Fibroblast of mammary gland (primary cell): ENCODE results near the gene BNC2.

Experiments
- DNase-seq: peaks from one replicate; pipeline ENCODE4 v3.0.0-alpha.2; 2010; ENCODE audit warnings: low read depth
- H3K4me3 ChIP-seq: 2 replicates; pipeline ENCODE4 v1.5.1; 2011; ENCODE audit warnings: low read depth, mild to moderate bottlenecking, low read length, moderate library complexity; ENCODE audit not compliant: control insufficient read depth
- TF ChIP-seq, protein P1 (sequence below): conservative IDR thresholded peaks from 2 replicates; pipeline ENCODE4 v1.5.1; 2011; ENCODE audit warnings: low read depth, low read length, inconsistent platforms; ENCODE audit not compliant: control insufficient read depth, insufficient read depth

Gene BNC2

DNA sequence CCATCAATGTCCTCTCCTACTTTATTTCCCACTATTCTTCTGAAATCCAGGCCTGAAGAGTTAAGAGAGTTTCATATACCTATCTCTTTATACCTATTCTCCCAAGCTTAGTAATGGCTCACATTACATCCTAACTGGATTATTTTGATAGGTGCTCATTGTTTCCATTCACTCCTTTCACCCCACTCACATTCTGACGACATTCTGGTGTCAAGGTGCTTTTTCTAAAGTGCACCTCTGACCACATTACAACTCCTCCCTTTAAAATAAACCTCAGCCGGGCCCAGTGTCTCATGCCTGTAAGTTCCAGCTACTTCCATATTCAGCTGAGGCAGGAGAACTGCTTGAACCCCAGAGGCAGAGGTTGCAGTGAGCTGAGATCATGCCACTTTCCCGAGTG lies 417.1 kb downstream of the BNC2 start:
- DNase-seq, result no peak
- TF ChIP-seq, protein P1, sequence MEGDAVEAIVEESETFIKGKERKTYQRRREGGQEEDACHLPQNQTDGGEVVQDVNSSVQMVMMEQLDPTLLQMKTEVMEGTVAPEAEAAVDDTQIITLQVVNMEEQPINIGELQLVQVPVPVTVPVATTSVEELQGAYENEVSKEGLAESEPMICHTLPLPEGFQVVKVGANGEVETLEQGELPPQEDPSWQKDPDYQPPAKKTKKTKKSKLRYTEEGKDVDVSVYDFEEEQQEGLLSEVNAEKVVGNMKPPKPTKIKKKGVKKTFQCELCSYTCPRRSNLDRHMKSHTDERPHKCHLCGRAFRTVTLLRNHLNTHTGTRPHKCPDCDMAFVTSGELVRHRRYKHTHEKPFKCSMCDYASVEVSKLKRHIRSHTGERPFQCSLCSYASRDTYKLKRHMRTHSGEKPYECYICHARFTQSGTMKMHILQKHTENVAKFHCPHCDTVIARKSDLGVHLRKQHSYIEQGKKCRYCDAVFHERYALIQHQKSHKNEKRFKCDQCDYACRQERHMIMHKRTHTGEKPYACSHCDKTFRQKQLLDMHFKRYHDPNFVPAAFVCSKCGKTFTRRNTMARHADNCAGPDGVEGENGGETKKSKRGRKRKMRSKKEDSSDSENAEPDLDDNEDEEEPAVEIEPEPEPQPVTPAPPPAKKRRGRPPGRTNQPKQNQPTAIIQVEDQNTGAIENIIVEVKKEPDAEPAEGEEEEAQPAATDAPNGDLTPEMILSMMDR, result no peak
- no peak overlapping the region for H3K4me3 ChIP-seq

DNA sequence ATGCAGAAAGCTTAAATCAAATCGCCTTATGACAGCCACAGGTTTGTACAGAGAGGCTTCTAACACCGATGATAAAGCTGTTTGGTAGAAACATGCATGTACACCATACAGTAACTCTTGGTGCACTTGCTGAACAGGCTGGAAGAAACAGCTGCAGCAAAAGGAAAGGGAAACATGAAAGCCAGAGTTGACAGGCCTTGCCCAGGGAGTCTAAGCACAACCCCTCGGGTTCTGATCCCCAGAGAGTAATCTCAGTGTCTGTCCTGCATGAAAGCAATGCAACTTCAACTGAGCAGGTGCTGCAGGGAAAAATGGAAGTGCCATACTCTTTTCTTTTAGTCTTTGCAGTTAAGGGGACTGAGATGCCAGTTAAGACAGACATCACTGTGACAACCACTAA lies 419.9 kb downstream of the BNC2 start:
- no peak overlapping the region for H3K4me3 ChIP-seq
- TF ChIP-seq, protein P1, result no peak
- DNase-seq, result no peak

DNA sequence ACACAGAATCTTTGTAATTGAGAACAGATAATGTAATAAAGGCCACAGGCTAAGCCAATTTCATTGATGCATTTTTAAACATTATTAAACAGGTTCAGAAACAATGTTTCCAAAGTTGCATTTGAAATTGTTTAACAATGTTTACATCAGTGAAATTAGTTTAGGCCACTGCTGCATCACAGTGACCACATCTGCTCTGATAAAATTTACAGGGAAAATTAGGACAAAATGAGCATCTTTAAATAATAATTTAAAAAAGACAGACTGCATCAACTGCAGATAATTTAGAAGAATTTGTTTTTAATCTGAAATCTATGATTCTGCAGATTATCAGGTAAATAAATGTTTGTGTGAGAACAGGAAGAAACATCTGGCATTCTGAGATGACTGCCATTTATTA lies 420.4 kb downstream of the BNC2 start:
- no peak overlapping the region for H3K4me3 ChIP-seq
- no peak for DNase-seq
- TF ChIP-seq, protein P1, result no peak

DNA sequence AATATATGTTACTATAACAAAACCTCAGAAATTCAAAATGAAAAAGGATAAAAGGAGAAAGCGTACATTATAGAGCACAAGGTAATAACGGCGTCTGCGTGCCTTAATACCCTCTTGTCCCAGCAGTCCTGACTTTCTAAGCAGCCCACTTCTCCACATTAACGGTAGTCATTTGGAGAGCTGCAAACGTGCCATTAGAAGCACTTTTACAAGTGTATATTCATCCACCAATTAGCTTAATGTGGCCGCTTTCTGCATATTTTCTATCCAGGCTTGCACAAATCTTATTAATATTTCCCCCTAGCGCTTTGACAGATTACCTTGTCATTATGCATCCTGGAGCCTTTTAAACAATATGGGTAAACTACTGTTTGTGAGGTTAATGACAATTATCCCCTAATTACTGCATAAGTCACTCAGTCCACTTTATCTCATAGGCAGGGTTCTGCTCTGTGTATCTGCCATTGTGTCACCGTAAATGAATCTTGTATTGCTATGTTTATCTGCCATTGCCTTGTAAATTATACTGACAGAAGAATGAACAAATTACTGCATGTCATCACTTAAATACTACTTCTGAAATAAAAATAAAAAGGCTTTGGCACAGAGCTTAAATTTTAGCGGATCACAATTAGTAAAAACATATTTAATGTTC lies 421.3 kb downstream of the BNC2 start:
- DNase-seq, result no peak
- TF ChIP-seq, protein P1, result no peak
- no peak overlapping the region for H3K4me3 ChIP-seq

DNA sequence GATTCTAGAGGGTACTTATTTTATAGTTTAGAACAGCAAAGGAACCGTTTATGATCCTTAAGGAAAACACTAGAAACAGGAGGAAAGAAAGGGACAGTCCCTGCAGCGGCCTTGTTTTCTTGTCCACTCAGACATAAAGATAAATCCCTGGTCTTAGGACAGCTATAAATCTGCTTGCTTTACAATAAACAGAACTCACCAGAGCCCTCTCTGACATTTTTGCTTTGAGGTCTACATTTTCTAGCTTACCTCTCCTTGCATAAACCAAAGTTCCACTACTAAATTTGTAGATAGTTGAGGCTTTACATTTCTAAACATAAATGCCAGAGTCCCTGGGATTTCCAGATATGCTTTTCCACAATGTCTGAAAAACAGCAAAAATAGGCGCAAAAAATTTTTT lies 422.5 kb downstream of the BNC2 start:
- no peak for DNase-seq
- H3K4me3 ChIP-seq, result no peak overlapping the region
- TF ChIP-seq, protein P1, result no peak

DNA sequence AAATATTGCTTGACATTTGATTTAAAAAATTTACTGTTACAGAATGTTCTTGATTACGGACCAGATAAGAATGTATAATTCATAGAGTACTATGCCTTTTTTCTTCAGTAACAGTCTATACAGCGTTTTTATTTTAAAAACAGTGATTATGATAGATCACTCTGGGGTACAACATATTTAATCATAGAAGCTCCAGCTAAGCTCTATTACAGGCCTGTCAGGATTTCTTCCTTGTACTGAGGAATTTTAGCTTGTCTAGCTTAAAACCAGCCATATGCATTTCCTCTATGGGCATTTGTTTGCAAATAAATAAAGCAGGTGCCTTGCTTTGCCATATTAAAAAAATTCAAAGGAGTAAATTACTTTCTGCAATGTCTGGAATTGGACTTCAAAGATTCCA lies 423.8 kb downstream of the BNC2 start:
- H3K4me3 ChIP-seq, result no peak overlapping the region
- DNase-seq, result no peak
- TF ChIP-seq, protein P1, result no peak
